Hepatocyte (in vitro differentiated cells): ENCODE data around the gene ARR3. TPM values are rescaled to one million over a fixed set of nuclear protein-coding genes. Genes with fewer than 3 reads are reported as not detected.
A peak's percentile ranks its signal among the peaks of the same experiment; 100 is the strongest.

ENCODE experiments used
- DNase-seq: peaks from one replicate; pipeline ENCODE4 v3.0.0-alpha.2; 2016; ENCODE audit warnings: low spot score
- H2AFZ ChIP-seq: fragments of 200-600 bp; sonication (generic); 2 replicates; pipeline ENCODE4 v1.6.0; 2016; ENCODE audit warnings: antibody characterized with exemption, mild to moderate bottlenecking
- H3K27ac ChIP-seq: fragments of 200-600 bp; sonication (generic); 2 replicates; pipeline ENCODE4 v1.5.1; 2016; ENCODE audit warnings: mild to moderate bottlenecking
- H3K27me3 ChIP-seq: fragments of 200-600 bp; sonication (generic); 2 replicates; pipeline ENCODE4 v1.6.1; 2016
- H3K36me3 ChIP-seq: fragments of 200-600 bp; sonication (generic); replicated peaks from 2 replicates; pipeline ENCODE4 v1.5.1; 2016; ENCODE audit warnings: low read depth; ENCODE audit not compliant: insufficient read depth
- H3K4me1 ChIP-seq: fragments of 200-600 bp; sonication (generic); 2 replicates; pipeline ENCODE4 v1.5.1; 2016; ENCODE audit warnings: mild to moderate bottlenecking, moderate library complexity; ENCODE audit not compliant: insufficient read depth
- H3K4me2 ChIP-seq: fragments of 200-600 bp; sonication (generic); 2 replicates; pipeline ENCODE4 v1.6.0; 2016
- H3K4me3 ChIP-seq: fragments of 200-600 bp; sonication (generic); 2 replicates; pipeline ENCODE4 v1.5.1; 2016; ENCODE audit warnings: mild to moderate bottlenecking
- H3K79me2 ChIP-seq: fragments of 200-600 bp; sonication (generic); 2 replicates; pipeline ENCODE4 v1.6.0; 2017; ENCODE audit warnings: mild to moderate bottlenecking
- H3K9me2 ChIP-seq: fragments of 200-600 bp; sonication (generic); replicated peaks from 2 replicates; pipeline ENCODE4 v1.6.0; 2017; ENCODE audit warnings: mild to moderate bottlenecking; ENCODE audit not compliant: insufficient read depth
- H3K9me3 ChIP-seq: fragments of 200-600 bp; sonication (generic); 2 replicates; pipeline ENCODE4 v1.5.1; 2016; ENCODE audit warnings: low read depth, mild to moderate bottlenecking
- H4K20me1 ChIP-seq: fragments of 200-600 bp; sonication (generic); 2 replicates; pipeline ENCODE4 v1.6.0; 2016; ENCODE audit warnings: mild to moderate bottlenecking; ENCODE audit not compliant: insufficient read depth, poor library complexity, severe bottlenecking
- EZH2 ChIP-seq: fragments of 200-600 bp; sonication (generic); IDR thresholded peaks from 2 replicates; pipeline ENCODE4 v1.6.1; 2016; ENCODE audit warnings: antibody characterized with exemption, mild to moderate bottlenecking, borderline replicate concordance
- EZH2phosphoT487 ChIP-seq: fragments of 200-600 bp; sonication (generic); IDR thresholded peaks from one replicate; pipeline ENCODE4 v1.6.1; 2018; ENCODE audit warnings: antibody characterized with exemption, mild to moderate bottlenecking, low read depth, moderate library complexity; ENCODE audit not compliant: unreplicated experiment, severe bottlenecking
- WGBS: methylation state at CpG from one replicate; pipeline ENCODE4 v1.1.6; 2016; ENCODE audit warnings: low lambda C conversion rate; ENCODE audit errors: missing lambda C conversion rate; 5-methylcytosine and 5-hydroxymethylcytosine counted together
- polyA plus RNA-seq: library from polyadenylated mRNA; unstranded; fragments of >200 nt; fragmentation: Nextera tagmentation; extraction: Ambion mirVana; gene quantifications from 2 replicates; pipeline ENCODE4 v1.2.1, GENCODE V29; 2016
- total RNA-seq: library from RNA; depleted of rRNA; stranded (reverse); fragments of >200 nt; gene quantifications from 2 replicates; pipeline ENCODE4 v1.2.3, GENCODE V29; 2014
- TF ChIP-seq, protein P1 (sequence below): fragments of 200-600 bp; sonication (generic); IDR thresholded peaks from 2 replicates; pipeline ENCODE4 v1.5.1; 2016; ENCODE audit warnings: antibody characterized with exemption, mild to moderate bottlenecking; ENCODE audit not compliant: poor library complexity

ARR3 gene
- total and polyA plus RNA-seq, 2 experiments from 2014 or later: not detected

DNA sequence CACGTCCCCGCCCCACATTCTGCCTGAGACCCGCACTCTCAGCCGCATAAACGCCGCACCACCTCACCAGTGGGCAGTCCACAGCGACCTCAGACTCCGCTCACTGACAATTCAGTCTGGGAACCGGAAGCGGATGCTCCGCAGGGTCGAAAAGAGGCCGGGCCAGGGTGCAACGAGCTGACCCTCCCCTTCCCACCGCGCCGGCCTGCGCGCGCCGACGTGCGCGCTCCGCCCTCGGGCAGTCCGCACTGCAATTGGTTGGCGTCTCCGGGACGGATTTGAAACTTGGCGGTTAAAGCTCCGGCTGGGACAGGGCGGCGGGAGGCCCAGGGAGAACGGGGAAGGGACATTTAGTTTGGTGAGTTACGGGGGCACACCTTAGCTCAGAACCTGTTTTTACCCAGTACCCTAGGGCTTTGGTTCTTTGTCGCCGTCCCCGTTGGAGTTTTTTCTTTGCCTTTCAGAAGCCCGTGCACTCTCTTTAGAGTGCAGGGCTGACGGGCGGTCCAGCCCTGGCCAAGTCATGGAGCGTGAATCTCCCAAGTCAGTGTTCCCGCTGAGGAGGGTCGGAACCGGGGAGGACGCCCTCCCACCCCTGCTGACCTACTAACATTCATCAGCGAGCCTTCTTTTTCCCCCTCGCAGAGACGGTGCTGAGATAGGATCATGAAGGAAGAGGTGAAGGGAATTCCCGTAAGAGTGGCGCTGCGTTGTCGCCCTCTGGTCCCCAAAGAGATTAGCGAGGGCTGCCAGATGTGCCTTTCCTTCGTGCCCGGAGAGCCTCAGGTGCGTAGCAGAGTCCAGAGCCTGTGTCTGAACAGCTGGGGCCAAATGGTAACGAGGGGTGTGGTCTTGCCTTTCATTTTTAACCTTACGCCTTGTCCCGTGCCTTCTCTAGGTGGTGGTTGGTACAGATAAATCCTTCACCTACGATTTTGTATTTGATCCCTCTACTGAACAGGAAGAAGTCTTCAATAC, 21.9 kb downstream of the ARR3 start, which contains the start of the genes KIF4A and PDZD11:
KIF4A (plus strand) TSS at position 312 of the 978 bp plus-strand sequence; CDS start at position 667, 355 bp downstream.
PDZD11 (minus strand) TSS at position 135 of the 978 bp plus-strand sequence. CDS start 586 bp downstream, outside the sequence.
- WGBS: 28% methylated on average over 62 of the region's 62 CpGs
- no peaks in the 10 kb centered on the region for H4K20me1 ChIP-seq
- peak; percentile 89 for DNase-seq
- no peaks in the 10 kb centered on the region for H3K4me1 ChIP-seq
- no peaks in the 10 kb centered on the region for H3K27me3 ChIP-seq
- TF ChIP-seq, protein P1, sequence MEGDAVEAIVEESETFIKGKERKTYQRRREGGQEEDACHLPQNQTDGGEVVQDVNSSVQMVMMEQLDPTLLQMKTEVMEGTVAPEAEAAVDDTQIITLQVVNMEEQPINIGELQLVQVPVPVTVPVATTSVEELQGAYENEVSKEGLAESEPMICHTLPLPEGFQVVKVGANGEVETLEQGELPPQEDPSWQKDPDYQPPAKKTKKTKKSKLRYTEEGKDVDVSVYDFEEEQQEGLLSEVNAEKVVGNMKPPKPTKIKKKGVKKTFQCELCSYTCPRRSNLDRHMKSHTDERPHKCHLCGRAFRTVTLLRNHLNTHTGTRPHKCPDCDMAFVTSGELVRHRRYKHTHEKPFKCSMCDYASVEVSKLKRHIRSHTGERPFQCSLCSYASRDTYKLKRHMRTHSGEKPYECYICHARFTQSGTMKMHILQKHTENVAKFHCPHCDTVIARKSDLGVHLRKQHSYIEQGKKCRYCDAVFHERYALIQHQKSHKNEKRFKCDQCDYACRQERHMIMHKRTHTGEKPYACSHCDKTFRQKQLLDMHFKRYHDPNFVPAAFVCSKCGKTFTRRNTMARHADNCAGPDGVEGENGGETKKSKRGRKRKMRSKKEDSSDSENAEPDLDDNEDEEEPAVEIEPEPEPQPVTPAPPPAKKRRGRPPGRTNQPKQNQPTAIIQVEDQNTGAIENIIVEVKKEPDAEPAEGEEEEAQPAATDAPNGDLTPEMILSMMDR: no peak
- TF ChIP-seq EZH2phosphoT487 (no peak), EZH2 (no peak)
- H3K79me2 ChIP-seq: peaks cover 2% of the 10 kb centered on the region
- H3K36me3 ChIP-seq: no peaks in the 10 kb centered on the region
- H3K4me2 ChIP-seq: peak within 1 kb of the TSS; percentile 81
- peak within 1 kb of the TSS; percentile 55 for H3K4me3 ChIP-seq
- peak within 1 kb of the TSS; percentile 41 for H3K27ac ChIP-seq
- H3K9me2 ChIP-seq: no peaks in the 10 kb centered on the region
- peak within 1 kb of the TSS; percentile 78 for H2AFZ ChIP-seq
- H3K9me3 ChIP-seq: no peaks in the 10 kb centered on the region

DNA sequence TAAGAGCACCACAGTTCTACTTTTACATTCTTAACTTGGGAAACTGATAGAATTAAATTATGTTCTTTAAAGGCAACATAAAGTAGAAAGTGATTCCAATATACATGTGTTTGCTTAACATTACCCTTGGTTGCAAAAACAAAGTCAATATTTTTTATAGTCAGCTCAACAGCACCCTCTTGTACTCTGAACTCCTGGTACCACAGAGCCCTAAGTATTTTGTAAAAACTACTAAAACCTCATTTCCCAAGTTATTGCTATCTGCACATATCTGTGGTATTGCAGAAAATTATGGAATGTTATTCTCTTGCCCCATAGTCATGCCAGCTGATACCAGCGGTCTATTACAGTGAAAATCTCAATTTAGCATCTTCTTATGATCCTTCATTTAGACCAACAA, 24.7 kb downstream of the ARR3 start:
- 0% methylated on average over 1 of the region's 1 CpG for WGBS
- Histone ChIP-seq H3K27me3 (no peaks in the 10 kb centered on the region), H3K27ac (no peak overlapping the region), H3K9me2 (no peaks in the 10 kb centered on the region), H4K20me1 (no peaks in the 10 kb centered on the region), H3K9me3 (no peaks in the 10 kb centered on the region), H3K4me1 (no peaks in the 10 kb centered on the region), H3K79me2 (peaks cover 2% of the 10 kb centered on the region), H3K4me3 (no peak overlapping the region), H2AFZ (no peak overlapping the region), H3K4me2 (no peak overlapping the region), H3K36me3 (no peaks in the 10 kb centered on the region)
- TF ChIP-seq, protein P1: no peak
- TF ChIP-seq EZH2: no peak
- no peak for TF ChIP-seq EZH2phosphoT487
- DNase-seq: no peak

DNA sequence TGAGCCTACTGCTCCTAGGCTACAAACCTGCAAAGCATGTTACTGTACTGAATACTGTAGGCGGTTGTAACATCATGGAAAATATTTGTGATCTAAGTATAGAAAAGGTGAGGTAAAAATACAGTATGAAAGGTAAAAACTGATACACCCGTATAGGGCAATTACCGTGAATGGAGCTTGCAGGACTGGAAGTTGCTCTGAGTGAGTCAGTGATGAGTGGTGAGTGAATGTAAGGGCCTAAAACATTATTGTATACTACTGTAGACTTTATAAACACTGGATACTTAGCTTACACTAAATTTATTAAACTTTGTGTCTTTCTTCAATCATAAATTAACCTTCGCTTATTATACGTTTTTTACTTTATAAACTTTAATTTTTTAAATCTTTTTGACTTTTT, 25.5 kb downstream of the ARR3 start:
- DNase-seq: no peak
- peaks cover 2% of the 10 kb centered on the region for H3K79me2 ChIP-seq
- no peaks in the 10 kb centered on the region for H3K4me1 ChIP-seq
- TF ChIP-seq EZH2 (no peak), EZH2phosphoT487 (no peak)
- TF ChIP-seq, protein P1: no peak
- no peak overlapping the region for H3K4me2 ChIP-seq
- no peaks in the 10 kb centered on the region for H3K9me3 ChIP-seq
- H3K36me3 ChIP-seq: no peaks in the 10 kb centered on the region
- H4K20me1 ChIP-seq: no peaks in the 10 kb centered on the region
- H3K9me2 ChIP-seq: no peaks in the 10 kb centered on the region
- H3K27me3 ChIP-seq: no peaks in the 10 kb centered on the region
- 80% methylated on average over 5 of the region's 5 CpGs for WGBS
- H3K27ac ChIP-seq: no peak overlapping the region
- H2AFZ ChIP-seq: no peak overlapping the region
- H3K4me3 ChIP-seq: no peak overlapping the region
